ENCODE measurements around the gene GGA3.
A peak's percentile ranks its signal among the peaks of the same experiment; 100 is the strongest.
"Not testable (repeated sequence)": the region's sequence is repeated elsewhere in the genome, so short reads cannot be mapped to it uniquely, and the experiment has no call there.

Gene GGA3, protein sequence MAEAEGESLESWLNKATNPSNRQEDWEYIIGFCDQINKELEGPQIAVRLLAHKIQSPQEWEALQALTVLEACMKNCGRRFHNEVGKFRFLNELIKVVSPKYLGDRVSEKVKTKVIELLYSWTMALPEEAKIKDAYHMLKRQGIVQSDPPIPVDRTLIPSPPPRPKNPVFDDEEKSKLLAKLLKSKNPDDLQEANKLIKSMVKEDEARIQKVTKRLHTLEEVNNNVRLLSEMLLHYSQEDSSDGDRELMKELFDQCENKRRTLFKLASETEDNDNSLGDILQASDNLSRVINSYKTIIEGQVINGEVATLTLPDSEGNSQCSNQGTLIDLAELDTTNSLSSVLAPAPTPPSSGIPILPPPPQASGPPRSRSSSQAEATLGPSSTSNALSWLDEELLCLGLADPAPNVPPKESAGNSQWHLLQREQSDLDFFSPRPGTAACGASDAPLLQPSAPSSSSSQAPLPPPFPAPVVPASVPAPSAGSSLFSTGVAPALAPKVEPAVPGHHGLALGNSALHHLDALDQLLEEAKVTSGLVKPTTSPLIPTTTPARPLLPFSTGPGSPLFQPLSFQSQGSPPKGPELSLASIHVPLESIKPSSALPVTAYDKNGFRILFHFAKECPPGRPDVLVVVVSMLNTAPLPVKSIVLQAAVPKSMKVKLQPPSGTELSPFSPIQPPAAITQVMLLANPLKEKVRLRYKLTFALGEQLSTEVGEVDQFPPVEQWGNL

GRCh38 chr17:75261336-75262111 is at the start of gene GGA3, which contains the start of gene MRPS7:
Gene GGA3 (minus strand): TSS chr17:75261606. CDS start chr17:75261587, 19 bp downstream.
Gene MRPS7 (plus strand): TSS chr17:75261879. CDS start chr17:75261901, 22 bp downstream.
- DNase-seq: peak; percentile 97

DNA sequence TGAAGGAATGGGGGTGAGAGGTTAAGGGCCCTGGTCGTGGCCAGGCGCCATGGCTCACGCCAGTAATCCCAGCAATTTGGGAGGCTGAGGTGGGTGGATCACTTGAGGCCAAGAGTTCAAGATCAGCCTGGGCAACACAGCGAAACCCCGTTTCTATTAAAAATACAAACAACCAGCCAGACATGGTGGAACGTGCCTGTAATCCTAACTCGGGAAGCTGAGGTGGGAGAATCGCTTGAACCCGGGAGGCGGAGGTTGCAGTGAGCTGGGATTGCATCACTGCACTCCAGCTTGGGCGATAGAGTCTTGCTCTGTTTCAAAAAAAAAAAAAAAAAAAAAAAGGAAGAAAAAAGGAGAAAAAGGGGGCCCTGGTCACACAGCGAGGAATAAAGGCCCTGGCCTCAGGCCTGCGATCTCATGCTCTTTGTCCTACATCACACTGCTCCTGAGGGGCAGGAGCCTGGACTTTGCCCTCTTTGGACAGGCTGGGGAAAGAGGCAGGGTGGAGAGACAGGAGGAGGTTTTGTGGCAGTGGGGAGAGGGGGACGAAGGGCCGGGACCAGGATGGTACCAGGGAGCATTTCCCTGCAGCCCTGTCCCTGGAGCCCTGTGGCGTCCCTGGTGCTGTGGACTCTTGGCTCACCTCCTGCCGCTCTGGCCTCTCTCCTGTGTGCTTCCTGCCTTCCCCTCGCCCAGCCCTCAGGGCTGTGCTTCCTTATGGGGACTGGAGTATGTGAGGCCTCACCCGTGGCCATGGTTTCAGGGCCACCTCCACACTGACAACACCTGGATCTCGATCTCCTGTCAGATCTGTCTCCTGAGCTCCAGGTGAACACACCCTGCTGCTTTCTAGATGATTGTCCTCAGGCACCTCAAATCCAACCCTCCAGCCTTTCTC is 47.6 kb upstream of the GGA3 start:
- DNase-seq: no peak

DNA sequence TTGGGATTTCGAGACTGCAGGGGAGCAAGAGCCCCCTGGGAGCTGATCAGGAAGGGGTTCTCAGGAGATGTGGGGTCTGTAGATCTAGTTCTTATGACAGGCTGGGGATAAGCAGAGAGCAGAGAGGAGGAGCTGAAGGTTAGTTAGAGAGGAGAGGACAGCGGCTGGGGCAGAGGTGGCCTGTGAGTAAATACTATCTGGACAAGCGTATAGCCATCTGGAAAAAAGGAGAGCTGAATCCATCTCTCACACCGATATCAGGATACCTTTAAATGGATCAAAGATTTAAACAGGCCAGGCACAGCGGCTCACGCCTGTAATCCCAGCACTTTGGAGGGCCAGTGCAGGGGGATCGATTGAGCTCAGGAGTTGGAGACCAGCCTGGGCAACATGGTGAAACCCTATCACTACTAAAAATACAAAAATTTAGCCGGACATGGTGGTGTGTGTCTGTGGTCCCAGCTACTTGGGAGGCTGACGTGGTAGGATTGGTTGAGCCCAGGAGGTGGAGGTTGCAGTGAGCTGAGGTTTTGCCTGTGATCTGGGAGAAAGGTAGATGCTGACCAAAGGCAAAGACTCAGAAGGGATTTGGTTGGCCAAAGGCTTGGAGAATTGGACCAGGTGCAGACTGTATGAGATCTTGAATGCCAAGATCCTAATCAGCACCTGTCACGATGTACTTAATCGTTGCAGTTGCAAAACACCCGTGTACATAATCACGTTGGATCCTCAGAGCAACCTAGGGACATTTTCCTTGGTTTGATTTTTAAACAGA is 46.7 kb upstream of the GGA3 start:
- no peak for DNase-seq

DNA sequence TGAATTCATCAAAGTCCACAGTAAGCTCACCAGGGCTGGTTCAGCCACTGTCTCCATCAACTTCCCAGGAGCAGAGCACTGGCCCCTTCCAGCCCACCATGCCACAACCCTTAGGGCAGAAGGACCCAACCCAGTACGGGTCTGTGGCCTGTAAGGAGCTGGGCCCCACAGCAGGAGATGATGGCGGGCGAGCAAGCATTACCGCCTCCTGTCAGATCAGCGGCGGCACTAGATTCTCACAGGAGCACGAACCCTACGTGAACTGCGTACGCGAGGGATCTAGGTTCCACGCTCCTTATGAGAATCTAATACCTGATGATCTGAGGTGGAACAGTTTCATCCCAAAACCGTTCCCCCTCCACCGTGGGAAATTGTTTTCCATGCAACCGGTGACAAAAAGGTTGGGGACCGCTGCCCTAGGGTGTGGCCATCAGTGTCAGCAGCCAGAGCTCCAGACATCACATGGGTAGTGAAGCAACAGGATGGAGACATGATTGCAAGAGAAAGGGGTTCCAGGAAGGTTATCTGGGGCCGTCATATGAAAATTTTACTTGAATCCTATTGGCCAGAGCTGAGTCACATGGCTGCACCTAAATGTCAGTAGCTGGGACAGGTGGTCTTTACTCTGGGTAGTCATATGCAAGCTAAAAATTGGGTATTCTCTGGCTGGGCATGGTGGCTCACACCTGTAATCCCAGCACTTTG is 40.2 kb upstream of the GGA3 start:
- DNase-seq: no peak

DNA sequence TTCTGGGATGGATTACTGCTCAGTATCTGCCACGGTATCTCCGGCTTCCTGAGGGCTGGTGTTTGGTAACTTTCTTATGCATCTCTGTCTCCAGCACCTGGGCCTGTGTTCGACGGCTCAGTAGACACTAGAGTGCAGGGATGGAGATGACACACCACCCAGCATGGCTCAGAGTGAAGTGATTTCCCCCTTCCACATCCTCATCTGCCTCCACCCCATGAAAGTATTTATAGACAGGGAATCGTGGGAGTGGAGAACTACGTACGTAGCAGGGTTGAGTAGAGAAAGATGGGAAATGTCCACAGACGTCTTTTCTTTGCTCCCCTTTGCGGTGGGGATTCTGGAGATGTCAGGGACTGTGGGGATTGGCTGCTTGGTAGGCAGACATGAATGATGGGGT is 39.6 kb upstream of the GGA3 start:
- DNase-seq: no peak

- no peak for DNase-seq
Observed at GRCh38 chr17:75300280-75300679, 38.9 kb upstream of the GGA3 start.

GRCh38 chr17:75295201-75296158 is 34.1 kb upstream of the GGA3 start:
- no peak for DNase-seq

- DNase-seq: not testable (repeated sequence)
Observed at GRCh38 chr17:75292810-75293448, 31.5 kb upstream of the GGA3 start.

DNA sequence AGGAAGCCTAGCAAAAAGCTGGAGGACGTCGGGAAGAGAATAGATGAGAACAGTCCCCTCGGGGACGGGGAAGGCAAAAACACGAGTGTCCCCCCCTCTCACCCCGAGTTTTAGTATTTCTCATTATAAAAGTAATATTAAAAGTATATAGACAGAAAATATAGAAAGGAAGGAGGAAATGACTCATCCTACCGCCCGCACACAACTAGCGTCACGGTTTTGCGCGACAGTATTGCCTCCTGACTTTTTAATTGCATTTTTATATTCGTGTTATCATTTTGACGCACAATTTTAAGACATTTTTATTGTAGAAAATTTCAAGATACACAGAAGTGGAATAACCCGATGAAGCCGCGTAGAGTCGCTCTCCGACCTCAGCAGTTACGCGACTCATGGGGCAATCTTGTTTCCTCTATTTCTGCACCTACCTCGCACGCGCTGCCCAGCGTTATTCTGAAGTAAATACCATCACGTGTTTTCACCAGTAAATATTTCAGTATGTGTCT is 28.5 kb upstream of the GGA3 start:
- DNase-seq: peak; percentile 48

DNA sequence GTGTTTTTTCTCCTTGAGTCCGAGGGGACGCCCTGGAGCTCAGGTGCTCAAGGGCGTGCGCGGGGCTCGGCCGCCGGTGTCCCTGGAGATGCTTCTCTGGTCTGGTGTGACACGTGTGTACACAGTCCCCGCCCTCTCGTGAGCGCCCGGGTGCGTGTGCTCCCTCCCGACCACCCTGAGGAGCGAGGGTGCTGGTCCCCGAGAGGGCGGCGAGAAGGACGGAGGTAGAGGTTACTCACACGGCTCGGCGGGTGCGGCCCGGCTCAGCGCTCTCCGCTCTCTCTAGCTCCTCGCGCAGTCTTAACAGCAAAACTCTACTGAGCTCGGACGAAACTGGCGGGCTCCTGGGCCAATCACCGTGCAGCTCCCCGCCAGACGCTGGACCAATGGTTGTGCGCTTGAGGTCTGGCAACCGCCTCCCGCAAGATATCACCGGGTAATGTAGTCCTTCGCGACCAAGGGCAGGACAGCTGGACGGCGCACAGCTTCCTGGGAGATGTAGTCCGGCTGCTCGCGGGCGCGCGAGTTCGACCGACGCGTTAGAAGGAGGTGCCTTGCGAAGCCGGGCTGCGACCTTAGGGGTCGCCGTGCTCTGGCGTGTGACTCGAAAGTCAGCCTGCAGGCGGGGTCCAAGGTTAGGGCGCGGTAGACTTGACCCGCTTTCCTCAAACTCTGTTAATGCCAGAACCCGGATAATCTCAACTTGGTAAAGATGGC is 27.9 kb upstream of the GGA3 start, which contains the start of gene SLC25A19:
SLC25A19 (minus strand) TSS at position 319 of the 717 bp plus-strand sequence. CDS start 2,669 bp downstream, outside the sequence.
- peak; percentile 99 for DNase-seq

GRCh38 chr17:75288770-75289114 is 27.3 kb upstream of the GGA3 start:
- no peak for DNase-seq

DNA sequence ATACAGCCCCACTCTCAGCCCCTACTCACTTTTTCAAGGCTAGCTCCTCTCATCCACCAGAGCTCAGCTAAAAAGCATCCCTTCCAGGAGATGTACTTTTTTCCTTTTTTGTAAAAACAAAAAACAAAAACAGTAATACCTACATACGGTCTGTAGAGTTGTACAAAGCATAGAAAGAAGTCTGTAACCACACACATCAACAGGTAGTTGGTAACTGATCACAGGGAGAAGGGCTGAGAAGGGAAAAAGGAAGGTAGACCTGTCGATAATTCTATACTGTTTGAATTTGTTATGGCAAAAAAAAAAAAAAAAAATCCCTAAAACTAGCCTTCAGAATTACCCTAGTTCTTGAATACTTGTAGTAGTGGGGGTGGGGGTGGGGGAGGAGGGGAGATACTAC is 27.0 kb upstream of the GGA3 start:
- DNase-seq: no peak

DNA sequence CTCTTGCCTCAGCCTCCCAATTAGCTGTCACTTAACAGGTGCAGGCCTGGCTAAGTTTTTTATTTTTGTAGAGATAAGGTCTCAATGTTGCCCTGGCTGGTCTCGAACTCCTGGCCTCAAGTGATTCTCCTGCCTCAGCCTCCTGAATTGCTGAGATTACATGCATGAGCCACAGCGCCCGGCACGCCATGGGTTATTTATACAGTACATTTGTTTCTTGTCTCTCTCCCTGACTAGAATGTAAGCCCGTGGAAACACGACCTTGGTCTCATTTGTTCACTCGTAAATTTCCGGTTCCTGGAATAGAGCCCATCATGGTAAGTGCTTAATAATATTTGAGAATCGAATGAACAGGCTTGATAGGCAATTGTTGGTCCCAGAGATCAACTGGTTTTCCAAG is 25.8 kb upstream of the GGA3 start:
- DNase-seq: no peak

DNA sequence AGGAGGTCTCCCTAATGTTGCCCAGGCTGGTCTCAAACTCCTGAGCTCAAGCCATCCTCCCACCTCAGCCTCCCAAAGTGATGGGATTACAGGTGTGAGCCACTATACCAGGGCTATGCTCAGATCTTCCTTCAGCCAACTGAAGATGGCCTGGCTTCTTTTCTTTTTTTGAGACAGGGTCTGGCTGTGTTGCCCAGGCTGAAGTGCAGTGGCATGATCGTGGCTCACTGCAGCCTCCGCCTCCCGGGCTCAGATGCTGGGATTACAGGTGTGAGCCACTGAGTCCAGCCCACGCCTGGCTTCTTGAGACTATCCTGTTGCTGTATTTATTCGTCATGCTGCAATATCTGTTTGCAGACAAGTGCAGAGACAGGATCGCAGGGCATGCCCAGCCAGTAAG is 23.7 kb upstream of the GGA3 start:
- DNase-seq: no peak

DNA sequence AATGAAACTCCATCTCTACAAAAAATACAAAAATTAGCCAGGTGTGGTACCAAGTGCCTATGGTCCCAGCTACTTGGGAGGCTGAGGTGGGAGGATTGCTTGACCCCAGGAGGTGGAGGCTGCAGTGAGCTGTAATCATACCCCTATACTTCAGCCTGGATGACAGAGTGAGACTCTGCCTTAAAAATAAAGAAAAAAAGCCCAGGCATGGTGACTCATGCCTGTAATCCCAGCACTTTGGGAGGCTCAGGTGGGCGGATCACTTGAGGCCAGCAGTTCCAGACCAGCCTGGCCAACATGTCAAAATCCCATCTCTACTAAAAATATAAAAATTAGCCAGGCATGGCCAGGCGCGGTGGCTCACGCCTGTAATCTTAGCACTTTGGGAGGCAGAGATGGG is 18.8 kb upstream of the GGA3 start:
- DNase-seq: not testable (repeated sequence)

GRCh38 chr17:75277664-75278071 is 16.3 kb upstream of the GGA3 start:
- no peak for DNase-seq

GRCh38 chr17:75273977-75274708 is 12.7 kb upstream of the GGA3 start:
- DNase-seq: no peak

Data from right hindlimb (tissue), 1 donor.